HepG2 (cell line): ENCODE results near the gene C1orf159. TPM values are rescaled to one million over a fixed set of nuclear protein-coding genes. Genes with fewer than 3 reads are reported as not detected.
A peak's percentile ranks its signal among the peaks of the same experiment; 100 is the strongest.

Source experiments
- AGO2 ChIP-seq: fragments of 200-400 bp; formaldehyde crosslinking; optimal IDR thresholded peaks from 2 replicates; pipeline ENCODE3; 2017; ENCODE audit warnings: mild to moderate bottlenecking, low read depth, low read length, moderate library complexity
- HDAC1 ChIP-seq: sonication (generic); formaldehyde crosslinking; IDR thresholded peaks from 2 replicates; pipeline ENCODE4 v1.5.1; 2020; ENCODE audit warnings: mild to moderate bottlenecking, missing genetic modification reagents
- HOXD1 ChIP-seq: sonication (generic); formaldehyde crosslinking; IDR thresholded peaks from 2 replicates; pipeline ENCODE4 v1.5.0; 2020; ENCODE audit warnings: missing genetic modification reagents
- KDM1A ChIP-seq: IDR thresholded peaks from 2 replicates; pipeline ENCODE4 v1.6.1; 2016; ENCODE audit warnings: missing compliant biosample characterization
- KLF12 ChIP-seq: sonication (generic); formaldehyde crosslinking; IDR thresholded peaks from 2 replicates; pipeline ENCODE4 v1.4.0; 2020; ENCODE audit warnings: missing genetic modification reagents, borderline replicate concordance
- LCORL ChIP-seq, 2 experiments: fragments of 450-650 bp in 1 of 2; sonication (generic) in 1 of 2; formaldehyde crosslinking in 1 of 2; IDR thresholded peaks; 2 replicates each; pipeline versions ENCODE4 v1.5.0 to v1.6.1; 2017 to 2020; ENCODE audit warnings: antibody characterized with exemption in 1 of 2, missing genetic modification reagents in 1 of 2
- MNT ChIP-seq: fragments of 450-650 bp; IDR thresholded peaks from 2 replicates; pipeline ENCODE4 v1.6.1; 2016
- PHF21A ChIP-seq: sonication (generic); formaldehyde crosslinking; IDR thresholded peaks from 2 replicates; pipeline ENCODE4 v1.5.0; 2020; ENCODE audit warnings: mild to moderate bottlenecking, missing genetic modification reagents
- PITX1 ChIP-seq: sonication (generic); formaldehyde crosslinking; IDR thresholded peaks from 2 replicates; pipeline ENCODE4 v1.5.1; 2020; ENCODE audit warnings: mild to moderate bottlenecking, missing genetic modification reagents
- SKI ChIP-seq: fragments of 450-650 bp; IDR thresholded peaks from one replicate; pipeline ENCODE4 v1.6.1; 2018; ENCODE audit warnings: mild to moderate bottlenecking; ENCODE audit not compliant: partially characterized antibody
- TARDBP ChIP-seq: sonication (generic); formaldehyde crosslinking; IDR thresholded peaks from 2 replicates; pipeline ENCODE4 v1.8.0; 2022; ENCODE audit warnings: mild to moderate bottlenecking, missing genetic modification reagents
- THYN1 ChIP-seq: sonication (generic); formaldehyde crosslinking; IDR thresholded peaks from 2 replicates; pipeline ENCODE4 v1.8.1; 2023; ENCODE audit warnings: low read depth, mild to moderate bottlenecking, moderate library complexity, missing genetic modification reagents, borderline replicate concordance
- USF2 ChIP-seq, 2 experiments: sonication (generic) in 1 of 2; formaldehyde crosslinking in 1 of 2; IDR thresholded peaks; 2 replicates each; pipeline versions ENCODE4 v1.5.1 to v1.6.1; 2011 to 2020; ENCODE audit warnings: borderline replicate concordance in 1 of 2, low read depth in 1 of 2, low read length in 1 of 2, mild to moderate bottlenecking in 1 of 2, missing genetic modification reagents in 1 of 2, moderate library complexity in 1 of 2
- ZNF142 ChIP-seq: sonication (generic); formaldehyde crosslinking; IDR thresholded peaks from 2 replicates; pipeline ENCODE4 v1.4.0; 2020; ENCODE audit warnings: missing genetic modification reagents
- ZNF235 ChIP-seq: sonication (generic); formaldehyde crosslinking; IDR thresholded peaks from 2 replicates; pipeline ENCODE4 v1.8.1; 2023; ENCODE audit warnings: mild to moderate bottlenecking, missing genetic modification reagents, borderline replicate concordance
- ZNF501 ChIP-seq: sonication (generic); formaldehyde crosslinking; IDR thresholded peaks from 2 replicates; pipeline ENCODE4 v1.5.1; 2020; ENCODE audit warnings: mild to moderate bottlenecking, moderate library complexity, missing genetic modification reagents
- ZNF576 ChIP-seq: sonication (generic); formaldehyde crosslinking; IDR thresholded peaks from 2 replicates; pipeline ENCODE4 v1.4.0; 2020; ENCODE audit warnings: mild to moderate bottlenecking, missing genetic modification reagents
- ZNF841 ChIP-seq: sonication (generic); formaldehyde crosslinking; IDR thresholded peaks from 2 replicates; pipeline ENCODE4 v1.8.1; 2023; ENCODE audit warnings: missing genetic modification reagents, borderline replicate concordance
- ZSCAN29 ChIP-seq: sonication (generic); formaldehyde crosslinking; conservative IDR thresholded peaks from 2 replicates; pipeline ENCODE4 v1.4.0; 2020; ENCODE audit warnings: mild to moderate bottlenecking, missing genetic modification reagents
- polyA plus RNA-seq, 8 experiments: library from polyadenylated mRNA; depleted of rRNA in 3 of 8; stranded (reverse) in 7 of 8; unstranded in 1 of 8; fragments of >200 nt; fragmentation: Illumina TruSeq in 4 of 8; extraction: Trizol in 4 of 8; gene quantifications; 2 replicates each; pipeline versions ENCODE4 v1.2.1 to v1.2.3, GENCODE V29; 2011 to 2016; ENCODE audit warnings: low read depth in 4 of 8, missing spikeins in 1 of 8, mixed read lengths in 1 of 8; ENCODE audit not compliant: insufficient read depth in 1 of 8
- total RNA-seq, 5 experiments: library from RNA; depleted of rRNA; stranded (reverse); fragments of >200 nt; fragmentation: Illumina TruSeq; extraction: Trizol; gene quantifications; 2 replicates each; pipeline ENCODE4 v1.2.3, GENCODE V29; 2016; ENCODE audit warnings: low read depth in 1 of 5

C1orf159 gene
- total and polyA plus RNA-seq, 2 of the 13 experiments (the other 11 are each of a cell fraction or from before 2014, with no cell fraction given), result 3.8 to 6.7 TPM

- TF ChIP-seq MNT (peak; percentile 73), TARDBP (CRISPR knock-in tag) (0 out of 2 replicates have a peak, but pooled peaks have one; percentile 7), ZNF142 (CRISPR knock-in tag) (no peak), ZSCAN29 (CRISPR knock-in tag) (no peak), THYN1 (no peak), KLF12 (CRISPR knock-in tag) (peak; percentile 47; the same call in 1 of the 2 replicates), HOXD1 (CRISPR knock-in tag) (no peak), HDAC1 (no peak), LCORL (IDR thresholded peaks at IDR 0.05) (no peak), LCORL (CRISPR knock-in tag; IDR thresholded peaks at IDR 0.05) (peak; percentile 2; the same call in 1 of the 2 replicates), ZNF235 (no peak), ZNF576 (CRISPR knock-in tag) (0 out of 2 replicates have a peak, but pooled peaks have one; percentile 24), AGO2 (peak; percentile 58), ZNF501 (peak; percentile 17; the same call in 1 of the 2 replicates), KDM1A (CRISPR knock-in tag) (no peak), SKI (no peak), ZNF841 (CRISPR knock-in tag) (no peak), PHF21A (no peak), PITX1 (no peak), USF2 (IDR thresholded peaks at IDR 0.05; ENCODE audit: low read depth, low read length) (peak; percentile 85), USF2 (CRISPR knock-in tag; IDR thresholded peaks at IDR 0.05; ENCODE audit: borderline replicate concordance) (peak; percentile 91; the same call in 1 of the 2 replicates)
Measured at GRCh38 chr1:1080122-1080757, 35.6 kb downstream of the C1orf159 start (continued).
